ENCODE data around the gene RYR3.

RYR3 gene

GRCh38 chr15:33322091-33322490, 11.3 kb downstream of the RYR3 start:
- DNase-seq: no peak

- no peak for DNase-seq
These were observed 13.8 kb downstream of the RYR3 start for GRCh38 chr15:33324609-33325008.

GRCh38 chr15:33326908-33327307, 16.1 kb downstream of the RYR3 start:
- DNase-seq: no peak

- peak; percentile 34 for DNase-seq
These were observed 17.3 kb downstream of the RYR3 start for GRCh38 chr15:33328106-33328505.

GRCh38 chr15:33329457-33329856, 18.7 kb downstream of the RYR3 start:
- DNase-seq: no peak

- no peak for DNase-seq
These were observed 20.2 kb downstream of the RYR3 start for GRCh38 chr15:33330931-33331330.

- DNase-seq: no peak
These were observed 31.2 kb downstream of the RYR3 start for GRCh38 chr15:33341953-33342352.

GRCh38 chr15:33343275-33343674, 32.5 kb downstream of the RYR3 start:
- no peak for DNase-seq

GRCh38 chr15:33344111-33344510, 33.3 kb downstream of the RYR3 start:
- DNase-seq: no peak

GRCh38 chr15:33344530-33344929, 33.8 kb downstream of the RYR3 start:
- DNase-seq: no peak

- no peak for DNase-seq
These were observed 43.6 kb downstream of the RYR3 start for GRCh38 chr15:33354411-33354810.

GRCh38 chr15:33357845-33358244, 47.1 kb downstream of the RYR3 start:
- no peak for DNase-seq

- no peak for DNase-seq
These were observed 47.5 kb downstream of the RYR3 start for GRCh38 chr15:33358306-33358705.

- no peak for DNase-seq
These were observed 50.1 kb downstream of the RYR3 start for GRCh38 chr15:33360886-33361285.

GRCh38 chr15:33369941-33370622, 59.3 kb downstream of the RYR3 start:
- DNase-seq: no peak

- DNase-seq: no peak
These were observed 59.9 kb downstream of the RYR3 start for GRCh38 chr15:33370623-33371020.

GRCh38 chr15:33371159-33371558, 60.4 kb downstream of the RYR3 start:
- no peak for DNase-seq

GRCh38 chr15:33374226-33374914, 63.6 kb downstream of the RYR3 start:
- no peak for DNase-seq

GRCh38 chr15:33375236-33375635, 64.5 kb downstream of the RYR3 start:
- peak; percentile 29 for DNase-seq

- DNase-seq: peak; percentile 95
These were observed 66.4 kb downstream of the RYR3 start for GRCh38 chr15:33377204-33377603.

- peak; percentile 44 for DNase-seq
These were observed 68.2 kb downstream of the RYR3 start for GRCh38 chr15:33378866-33379480.

GRCh38 chr15:33380406-33380805, 69.6 kb downstream of the RYR3 start:
- no peak for DNase-seq

- no peak for DNase-seq
These were observed 71.7 kb downstream of the RYR3 start for GRCh38 chr15:33382491-33382890.

- DNase-seq: no peak
These were observed 73.5 kb downstream of the RYR3 start for GRCh38 chr15:33384307-33384706.

All from hematopoietic multipotent progenitor cell treated with erythropoietin and hydrocortisone succinate and interleukin-3 and kit ligand, for 8 days (in vitro differentiated cells).